ENCODE measurements around the gene EDARADD. TPM values are rescaled to one million over a fixed set of nuclear protein-coding genes. Genes with fewer than 3 reads are reported as not detected.
"Not testable (repeated sequence)": the region's sequence is repeated elsewhere in the genome, so short reads cannot be mapped to it uniquely, and the experiment has no call there.

The EDARADD gene
- total RNA-seq, 1 donor from 2014 or later = 56.8 TPM

DNA sequence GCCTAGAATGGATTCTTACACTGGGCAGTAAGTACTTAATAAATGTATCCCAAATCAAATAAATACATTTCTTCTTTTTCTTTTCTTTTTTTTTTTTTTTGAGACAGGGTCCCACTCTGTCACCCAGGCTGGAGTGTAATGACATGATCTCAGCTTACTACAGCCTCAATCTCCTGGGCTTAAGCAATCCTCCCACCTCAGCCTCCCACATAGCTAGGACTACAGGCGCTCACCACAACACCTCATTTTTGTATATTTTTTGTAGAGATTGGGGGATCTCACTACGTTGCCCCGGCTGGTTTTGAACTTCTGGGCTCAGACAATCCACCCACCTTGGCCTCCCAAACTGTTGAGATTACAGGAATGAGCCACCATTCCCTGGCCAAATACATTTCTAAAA lies 66.0 kb downstream of the EDARADD start:
- no peak overlapping the region for H3K27ac Mint-ChIP-seq
- peaks cover 8% of the 10 kb centered on the region for H3K36me3 Mint-ChIP-seq (ENCODE audit: low read depth)
- no peak overlapping the region for H3K4me3 Mint-ChIP-seq
- DNase-seq (ENCODE audit: low spot score) = no peak
- peaks cover under 1% of the 10 kb centered on the region for H3K4me1 Mint-ChIP-seq (ENCODE audit: low read depth)
- intact Hi-C loops (cut with micrococcal nuclease) = no loop called here
- H3K27me3 Mint-ChIP-seq (ENCODE audit: insufficient read depth) = peaks cover 5% of the 10 kb centered on the region
- H3K9me3 Mint-ChIP-seq = no peaks in the 10 kb centered on the region

DNA sequence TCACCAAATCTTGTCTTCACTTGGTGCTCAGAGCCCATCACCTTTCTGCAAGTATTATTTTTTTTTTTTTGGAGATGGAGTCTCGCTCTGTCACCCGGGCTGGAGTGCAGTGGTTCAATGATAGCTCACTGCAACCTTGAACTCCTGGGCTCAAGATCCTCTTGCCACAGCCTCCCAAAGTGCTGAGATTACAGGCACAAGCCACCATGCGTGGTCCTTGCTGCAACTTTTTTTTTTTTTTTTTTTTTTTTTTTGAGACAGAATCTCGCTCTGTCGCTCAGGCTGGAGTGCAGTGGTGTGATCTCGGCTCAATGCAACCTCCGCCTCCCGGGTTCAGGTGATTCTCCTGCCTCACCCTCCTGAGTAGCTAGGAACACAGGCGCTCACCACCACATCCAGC lies 70.1 kb downstream of the EDARADD start:
- H3K27ac Mint-ChIP-seq; intact Hi-C loops (cut with micrococcal nuclease); H3K9me3 Mint-ChIP-seq; H3K27me3 Mint-ChIP-seq (ENCODE audit: insufficient read depth); DNase-seq (ENCODE audit: low spot score); H3K4me3 Mint-ChIP-seq: not testable (repeated sequence)
- peaks cover 12% of the 10 kb centered on the region for H3K36me3 Mint-ChIP-seq (ENCODE audit: low read depth)
- H3K4me1 Mint-ChIP-seq (ENCODE audit: low read depth) = peaks cover 15% of the 10 kb centered on the region

GRCh38 chr1:236465231-236465958 lies 71.3 kb downstream of the EDARADD start:
- Mint-ChIP-seq H3K4me3 (no peak overlapping the region), H3K9me3 (no peaks in the 10 kb centered on the region), H3K4me1 (ENCODE audit: low read depth) (peaks cover 15% of the 10 kb centered on the region), H3K36me3 (ENCODE audit: low read depth) (peaks cover 12% of the 10 kb centered on the region), H3K27ac (no peak overlapping the region), H3K27me3 (ENCODE audit: insufficient read depth) (peaks cover 5% of the 10 kb centered on the region)
- no peak for DNase-seq (ENCODE audit: low spot score)
- intact Hi-C loops (cut with micrococcal nuclease) = no loop called here

GRCh38 chr1:236465959-236466303 lies 71.8 kb downstream of the EDARADD start:
- intact Hi-C loops (cut with micrococcal nuclease) = no loop called here
- peaks cover 15% of the 10 kb centered on the region for H3K4me1 Mint-ChIP-seq (ENCODE audit: low read depth)
- H3K27ac Mint-ChIP-seq = no peak overlapping the region
- no peaks in the 10 kb centered on the region for H3K9me3 Mint-ChIP-seq
- H3K4me3 Mint-ChIP-seq = no peak overlapping the region
- peaks cover 12% of the 10 kb centered on the region for H3K36me3 Mint-ChIP-seq (ENCODE audit: low read depth)
- no peak for DNase-seq (ENCODE audit: low spot score)
- H3K27me3 Mint-ChIP-seq (ENCODE audit: insufficient read depth) = peaks cover 5% of the 10 kb centered on the region

GRCh38 chr1:236467327-236467641 lies 73.2 kb downstream of the EDARADD start:
- H3K4me1 Mint-ChIP-seq (ENCODE audit: low read depth) = peaks cover 15% of the 10 kb centered on the region
- H3K4me3 Mint-ChIP-seq = no peak overlapping the region
- H3K36me3 Mint-ChIP-seq (ENCODE audit: low read depth) = peaks cover 12% of the 10 kb centered on the region
- no peak overlapping the region for H3K27ac Mint-ChIP-seq
- H3K27me3 Mint-ChIP-seq (ENCODE audit: insufficient read depth) = peaks cover 5% of the 10 kb centered on the region
- no peaks in the 10 kb centered on the region for H3K9me3 Mint-ChIP-seq
- no peak for DNase-seq (ENCODE audit: low spot score)
- intact Hi-C loops (cut with micrococcal nuclease) = no loop called here

DNA sequence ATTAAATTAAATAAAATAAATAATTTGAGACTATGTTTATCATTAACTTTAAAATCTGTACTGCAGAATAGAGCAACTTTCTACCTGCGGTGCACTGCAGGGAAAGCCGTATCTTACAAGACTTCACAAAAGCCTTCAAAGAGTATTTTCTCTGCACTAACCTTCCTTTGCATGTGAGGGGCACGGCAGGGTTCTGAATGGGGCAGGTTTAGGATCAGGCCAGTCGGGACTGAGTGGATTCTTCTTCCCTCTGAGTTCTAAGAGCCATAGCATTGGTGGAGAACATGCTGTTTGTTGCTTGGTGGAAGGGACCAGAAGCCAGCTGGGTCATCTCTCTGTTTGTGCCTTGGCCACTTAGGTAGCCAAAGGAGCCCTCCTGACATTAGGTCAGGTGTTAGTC lies 74.5 kb downstream of the EDARADD start:
- Mint-ChIP-seq H3K36me3 (ENCODE audit: low read depth) (peaks cover 11% of the 10 kb centered on the region), H3K27me3 (ENCODE audit: insufficient read depth) (peaks cover 2% of the 10 kb centered on the region), H3K4me1 (ENCODE audit: low read depth) (peaks cover 15% of the 10 kb centered on the region), H3K27ac (no peak overlapping the region), H3K4me3 (no peak overlapping the region), H3K9me3 (no peaks in the 10 kb centered on the region)
- DNase-seq (ENCODE audit: low spot score) = no peak
- intact Hi-C loops (cut with micrococcal nuclease) = no loop called here

- no peak overlapping the region for H3K27ac Mint-ChIP-seq
- H3K4me1 Mint-ChIP-seq (ENCODE audit: low read depth) = peaks cover 15% of the 10 kb centered on the region
- peaks cover 10% of the 10 kb centered on the region for H3K36me3 Mint-ChIP-seq (ENCODE audit: low read depth)
- H3K4me3 Mint-ChIP-seq = no peak overlapping the region
- intact Hi-C loops (cut with micrococcal nuclease) = no loop called here
- peaks cover 2% of the 10 kb centered on the region for H3K27me3 Mint-ChIP-seq (ENCODE audit: insufficient read depth)
- H3K9me3 Mint-ChIP-seq = no peaks in the 10 kb centered on the region
- DNase-seq (ENCODE audit: low spot score) = no peak
Measured at GRCh38 chr1:236469466-236469865, 75.4 kb downstream of the EDARADD start.

DNA sequence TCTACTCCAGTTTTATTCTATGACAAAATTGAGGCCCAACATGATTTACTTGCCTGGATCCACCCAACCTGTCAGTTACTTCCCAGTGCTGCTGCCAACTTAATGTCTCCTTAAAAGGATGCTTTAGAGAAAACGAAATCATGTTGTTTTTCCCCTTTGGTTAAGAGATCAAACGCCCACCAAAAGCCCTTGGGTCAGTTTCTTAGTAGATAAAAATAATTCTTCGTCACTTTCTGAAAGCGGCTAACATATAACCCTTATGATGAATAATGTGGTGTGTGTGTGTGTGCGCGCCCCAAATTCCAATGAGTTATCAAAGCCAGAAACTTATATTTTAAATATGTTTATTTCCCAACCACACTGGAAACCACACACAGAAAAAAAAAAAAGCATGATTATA lies 77.0 kb downstream of the EDARADD start:
- Mint-ChIP-seq H3K4me1 (ENCODE audit: low read depth) (peaks cover 5% of the 10 kb centered on the region), H3K27me3 (ENCODE audit: insufficient read depth) (no peaks in the 10 kb centered on the region), H3K4me3 (no peak overlapping the region), H3K27ac (no peak overlapping the region), H3K9me3 (no peaks in the 10 kb centered on the region), H3K36me3 (ENCODE audit: low read depth) (peaks cover 6% of the 10 kb centered on the region)
- no peak for DNase-seq (ENCODE audit: low spot score)
- intact Hi-C loops (cut with micrococcal nuclease) = no loop called here

- no peaks in the 10 kb centered on the region for H3K4me1 Mint-ChIP-seq (ENCODE audit: low read depth)
- intact Hi-C loops (cut with micrococcal nuclease) = no loop called here
- no peaks in the 10 kb centered on the region for H3K27me3 Mint-ChIP-seq (ENCODE audit: insufficient read depth)
Measured at GRCh38 chr1:236471653-236472052, 77.6 kb downstream of the EDARADD start.

DNA sequence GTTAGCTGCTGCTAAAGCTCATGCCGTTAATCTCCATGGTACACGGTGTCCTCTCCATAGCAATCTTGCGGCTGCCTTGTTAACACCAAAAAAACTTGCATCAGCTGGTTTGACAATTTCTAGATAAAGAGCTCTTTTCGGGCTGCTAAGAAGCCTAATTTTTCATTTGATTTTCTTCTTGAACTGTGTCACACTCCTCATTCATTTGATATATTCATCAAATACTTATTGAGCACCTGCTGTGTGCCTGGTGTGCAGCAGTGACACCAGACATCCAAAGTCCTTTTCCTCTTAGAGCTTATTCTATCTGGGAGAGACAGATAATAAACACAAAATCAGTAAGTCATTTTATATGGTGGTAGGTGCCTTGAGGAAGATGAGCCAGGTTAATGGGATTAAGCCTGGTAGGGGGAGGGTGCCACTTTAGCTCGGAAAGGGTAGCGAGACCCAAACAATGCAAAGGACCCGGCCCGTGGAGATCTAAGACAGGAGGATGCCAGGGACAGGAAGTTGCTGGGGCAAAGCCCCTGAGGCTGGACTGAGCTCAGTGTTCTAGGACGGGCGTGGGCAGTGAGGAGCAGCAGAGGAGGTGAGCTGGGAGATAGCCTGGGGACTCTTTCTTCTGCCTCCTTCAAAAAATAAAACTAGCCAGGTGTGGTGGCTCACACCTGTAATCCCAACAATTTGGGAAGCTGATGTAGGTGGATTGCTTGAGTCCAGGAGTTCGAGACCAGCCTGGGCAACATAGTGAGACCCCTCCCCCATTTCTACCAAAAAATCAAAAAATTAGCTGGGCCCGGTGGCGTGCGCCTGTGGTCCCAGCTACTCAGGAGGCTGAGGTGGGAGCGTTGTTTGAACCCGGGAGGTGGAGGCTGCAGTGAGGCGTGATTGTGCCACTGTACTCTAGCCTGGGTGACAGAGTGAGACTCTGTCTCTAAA lies 79.0 kb downstream of the EDARADD start:
- H3K36me3 Mint-ChIP-seq (ENCODE audit: low read depth) = peaks cover 2% of the 10 kb centered on the region
- H3K4me3 Mint-ChIP-seq = no peak overlapping the region
- no peaks in the 10 kb centered on the region for H3K27me3 Mint-ChIP-seq (ENCODE audit: insufficient read depth)

More at GRCh38 chr1:236471653-236472052, 77.6 kb downstream of the EDARADD start:
- no peak for DNase-seq (ENCODE audit: low spot score)
- Mint-ChIP-seq H3K9me3 (no peaks in the 10 kb centered on the region), H3K36me3 (ENCODE audit: low read depth) (peaks cover 2% of the 10 kb centered on the region), H3K4me3 (no peak overlapping the region), H3K27ac (no peak overlapping the region)

DNA sequence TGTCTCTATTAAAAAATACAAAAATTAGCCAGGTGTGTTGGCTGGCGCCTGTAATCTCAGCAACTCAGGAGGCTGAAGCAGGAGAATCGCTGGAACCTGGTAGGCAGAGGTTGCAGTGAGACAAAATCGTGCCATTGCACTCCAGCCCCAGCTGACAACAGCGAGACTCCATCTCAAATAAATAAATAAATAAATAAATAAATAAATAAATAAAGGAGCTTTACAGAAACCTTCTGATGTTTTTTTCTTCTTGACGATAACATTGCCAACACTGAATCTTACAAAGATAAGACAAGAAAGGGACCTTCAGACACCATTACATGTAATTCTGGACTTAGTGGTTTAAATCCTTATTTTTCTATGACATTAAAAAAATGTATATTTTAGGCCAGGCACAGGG lies 81.9 kb downstream of the EDARADD start:
- Mint-ChIP-seq H3K27me3 (ENCODE audit: insufficient read depth) (no peaks in the 10 kb centered on the region), H3K4me1 (ENCODE audit: low read depth) (no peaks in the 10 kb centered on the region), H3K27ac (no peak overlapping the region), H3K4me3 (no peak overlapping the region), H3K9me3 (no peaks in the 10 kb centered on the region), H3K36me3 (ENCODE audit: low read depth) (no peaks in the 10 kb centered on the region)
- intact Hi-C loops (cut with micrococcal nuclease) = no loop called here
- DNase-seq (ENCODE audit: low spot score) = no peak

More for the DNA sequence above, 79.0 kb downstream of the EDARADD start:
- no peaks in the 10 kb centered on the region for H3K9me3 Mint-ChIP-seq
- no peak for DNase-seq (ENCODE audit: low spot score)
- H3K27ac Mint-ChIP-seq = no peak overlapping the region
- intact Hi-C loops (cut with micrococcal nuclease) = no loop called here
- H3K4me1 Mint-ChIP-seq (ENCODE audit: low read depth) = no peaks in the 10 kb centered on the region

DNA sequence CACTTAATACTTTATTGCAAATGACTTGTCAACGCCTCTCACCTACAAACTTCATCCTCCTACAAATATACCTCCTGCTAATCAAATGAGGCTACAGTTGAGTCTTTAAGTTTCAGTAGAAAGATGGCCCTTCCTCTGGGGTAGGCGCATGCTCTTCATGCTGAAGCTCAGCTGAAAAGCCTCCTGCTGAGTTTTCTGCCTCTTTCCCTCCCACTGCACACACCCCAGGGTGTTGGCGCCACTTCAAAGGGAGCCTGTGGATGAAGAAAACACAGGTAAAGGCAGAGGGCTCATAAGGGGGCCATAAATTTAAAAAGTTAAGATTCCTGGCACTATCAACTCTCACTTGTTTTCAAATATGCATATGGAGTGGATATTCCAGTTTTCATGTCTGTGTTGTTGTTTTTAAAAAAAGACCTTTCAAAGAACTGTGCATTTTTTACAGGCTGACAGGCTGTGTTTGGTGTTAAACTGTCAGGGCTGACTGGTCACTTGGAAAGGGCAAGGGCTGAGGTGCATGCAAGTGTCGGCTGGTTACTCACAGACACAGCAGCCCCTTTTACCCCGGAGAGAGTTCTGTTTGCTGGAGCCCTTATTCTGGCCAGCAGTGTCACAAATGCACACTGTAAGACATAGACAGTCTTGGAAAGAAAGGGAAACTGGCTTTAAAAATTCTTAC lies 86.8 kb downstream of the EDARADD start:
- no peak for DNase-seq (ENCODE audit: low spot score)
- H3K27ac Mint-ChIP-seq = no peak overlapping the region
- no peaks in the 10 kb centered on the region for H3K4me1 Mint-ChIP-seq (ENCODE audit: low read depth)
- peaks cover 10% of the 10 kb centered on the region for H3K36me3 Mint-ChIP-seq (ENCODE audit: low read depth)
- H3K27me3 Mint-ChIP-seq (ENCODE audit: insufficient read depth) = no peaks in the 10 kb centered on the region
- H3K9me3 Mint-ChIP-seq = no peaks in the 10 kb centered on the region
- no peak overlapping the region for H3K4me3 Mint-ChIP-seq
- intact Hi-C loops (cut with micrococcal nuclease) = no loop called here
